Thoracic aorta (tissue), 2 donors: ENCODE data around the gene PCBP3. TPM values are rescaled to one million over a fixed set of nuclear protein-coding genes. Genes with fewer than 3 reads are reported as not detected.
"Not testable (repeated sequence)": the region's sequence is repeated elsewhere in the genome, so short reads cannot be mapped to it uniquely, and the experiment has no call there.

Source experiments
- ATAC-seq: fragments of 150-250 bp; one replicate; pipeline ENCODE4 v1.8.0; 2017; ENCODE audit warnings: low read depth; ENCODE audit not compliant: insufficient number of reproducible peaks, low FRiP score
- DNase-seq: peaks from one replicate; pipeline ENCODE4 v3.0.0-alpha.2; 2020; ENCODE audit warnings: low spot score
- H3K27ac ChIP-seq, 2 donors: fragments of 200-600 bp; sonication (generic); 1 replicate in 1 of 2; 2 replicates in 1 of 2; pipeline ENCODE4 v1.5.1; 2016; ENCODE audit warnings: mild to moderate bottlenecking in 2 of 2, moderate library complexity in 2 of 2
- H3K27me3 ChIP-seq: fragments of 200-600 bp; sonication (generic); replicated peaks from 2 replicates; pipeline ENCODE4 v1.6.0; 2016; ENCODE audit warnings: mild to moderate bottlenecking; ENCODE audit not compliant: insufficient read depth
- H3K36me3 ChIP-seq: fragments of 200-600 bp; sonication (generic); one replicate; pipeline ENCODE4 v1.5.1; 2016
- H3K4me1 ChIP-seq, 2 donors: fragments of 200-600 bp; sonication (generic); 1 replicate in 1 of 2; 2 replicates in 1 of 2; pipeline versions ENCODE4 v1.5.1 to v1.6.0; 2016; ENCODE audit warnings: low read depth in 2 of 2, mild to moderate bottlenecking in 1 of 2; ENCODE audit not compliant: control insufficient read depth in 1 of 2
- H3K4me3 ChIP-seq: fragments of 200-600 bp; sonication (generic); 2 replicates; pipeline ENCODE4 v1.5.1; 2016; ENCODE audit warnings: mild to moderate bottlenecking
- H3K9me3 ChIP-seq: fragments of 200-600 bp; sonication (generic); 2 replicates; pipeline ENCODE4 v1.5.1; 2016
- total RNA-seq, 2 donors: library from RNA; depleted of rRNA; stranded (reverse); fragments of >200 nt; gene quantifications; one replicate each; pipeline versions ENCODE4 v1.1.0 to v1.2.3, GENCODE V29; 2016
- TF ChIP-seq, protein P1 (sequence below): fragments of 200-600 bp; sonication (generic); IDR thresholded peaks from one replicate; pipeline ENCODE4 v1.5.1; 2019; ENCODE audit warnings: antibody characterized with exemption

Gene PCBP3
- total RNA-seq, 2 donors from 2014 or later, result 4.5 to 28.4 TPM

DNA sequence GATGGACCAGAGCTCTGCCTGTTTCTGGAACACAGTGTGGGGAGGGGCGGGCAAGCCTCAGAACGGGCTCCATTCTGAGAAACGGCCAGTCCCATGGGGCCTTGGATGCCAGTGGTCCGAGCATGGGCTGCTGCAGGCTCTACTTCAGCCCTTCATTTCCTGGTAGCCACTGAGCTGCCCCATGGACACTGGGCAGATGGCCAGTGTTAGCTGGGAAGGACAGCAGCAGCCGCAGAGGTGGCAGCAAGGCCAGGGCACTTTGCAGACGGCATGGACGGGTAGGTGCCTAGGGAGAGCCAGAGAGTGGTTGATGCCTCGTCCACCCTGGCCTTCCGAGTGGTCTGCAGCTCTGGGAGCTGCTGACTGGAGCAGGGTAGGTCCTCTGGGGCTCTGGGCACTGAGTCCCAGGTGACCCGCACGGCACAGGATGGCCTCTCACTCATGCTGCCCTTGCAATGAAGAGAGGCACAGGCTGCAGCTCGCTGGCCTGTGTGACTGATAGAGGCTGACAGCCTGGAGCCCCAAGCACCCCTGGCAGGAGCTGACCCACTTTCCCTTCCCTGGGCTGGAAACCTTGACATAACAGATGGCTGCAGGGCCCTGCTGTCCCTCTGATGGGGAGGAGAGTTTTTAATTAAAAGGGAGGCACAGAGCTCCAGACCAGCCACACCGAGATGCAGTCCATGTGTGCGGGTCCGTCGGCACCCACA is 250.4 kb downstream of the PCBP3 start:
- H3K27ac ChIP-seq, result no peak overlapping the region
- DNase-seq (no peak), ATAC-seq (no peak)
- no peak overlapping the region for H3K4me3 ChIP-seq
- no peaks in the 10 kb centered on the region for H3K9me3 ChIP-seq
- H3K27me3 ChIP-seq, result no peaks in the 10 kb centered on the region
- TF ChIP-seq, protein P1, sequence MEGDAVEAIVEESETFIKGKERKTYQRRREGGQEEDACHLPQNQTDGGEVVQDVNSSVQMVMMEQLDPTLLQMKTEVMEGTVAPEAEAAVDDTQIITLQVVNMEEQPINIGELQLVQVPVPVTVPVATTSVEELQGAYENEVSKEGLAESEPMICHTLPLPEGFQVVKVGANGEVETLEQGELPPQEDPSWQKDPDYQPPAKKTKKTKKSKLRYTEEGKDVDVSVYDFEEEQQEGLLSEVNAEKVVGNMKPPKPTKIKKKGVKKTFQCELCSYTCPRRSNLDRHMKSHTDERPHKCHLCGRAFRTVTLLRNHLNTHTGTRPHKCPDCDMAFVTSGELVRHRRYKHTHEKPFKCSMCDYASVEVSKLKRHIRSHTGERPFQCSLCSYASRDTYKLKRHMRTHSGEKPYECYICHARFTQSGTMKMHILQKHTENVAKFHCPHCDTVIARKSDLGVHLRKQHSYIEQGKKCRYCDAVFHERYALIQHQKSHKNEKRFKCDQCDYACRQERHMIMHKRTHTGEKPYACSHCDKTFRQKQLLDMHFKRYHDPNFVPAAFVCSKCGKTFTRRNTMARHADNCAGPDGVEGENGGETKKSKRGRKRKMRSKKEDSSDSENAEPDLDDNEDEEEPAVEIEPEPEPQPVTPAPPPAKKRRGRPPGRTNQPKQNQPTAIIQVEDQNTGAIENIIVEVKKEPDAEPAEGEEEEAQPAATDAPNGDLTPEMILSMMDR, result no peak
- H3K36me3 ChIP-seq, result no peaks in the 10 kb centered on the region
- peaks cover 4 to 17% of the 10 kb centered on the region in 2 donors for H3K4me1 ChIP-seq

DNA sequence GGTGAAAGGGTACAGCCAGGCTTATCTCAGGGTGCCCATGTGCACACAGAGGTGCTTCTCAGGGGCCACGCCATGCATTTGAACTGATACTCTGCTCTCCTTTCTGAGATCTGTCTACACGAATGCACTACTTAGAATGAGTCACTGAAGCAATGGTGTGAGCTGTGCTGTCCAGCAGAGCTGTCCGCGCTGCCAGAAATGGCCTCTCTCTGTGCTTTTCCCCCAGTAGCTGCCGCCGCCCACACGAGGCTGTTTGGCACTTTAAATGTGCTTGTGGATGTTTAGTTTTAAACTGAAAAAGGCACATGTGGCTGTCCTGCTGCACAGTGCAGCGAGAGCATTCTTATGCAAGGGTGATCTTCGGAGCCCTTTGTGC is 250.9 kb downstream of the PCBP3 start:
- no peak overlapping the region for H3K27ac ChIP-seq

DNA sequence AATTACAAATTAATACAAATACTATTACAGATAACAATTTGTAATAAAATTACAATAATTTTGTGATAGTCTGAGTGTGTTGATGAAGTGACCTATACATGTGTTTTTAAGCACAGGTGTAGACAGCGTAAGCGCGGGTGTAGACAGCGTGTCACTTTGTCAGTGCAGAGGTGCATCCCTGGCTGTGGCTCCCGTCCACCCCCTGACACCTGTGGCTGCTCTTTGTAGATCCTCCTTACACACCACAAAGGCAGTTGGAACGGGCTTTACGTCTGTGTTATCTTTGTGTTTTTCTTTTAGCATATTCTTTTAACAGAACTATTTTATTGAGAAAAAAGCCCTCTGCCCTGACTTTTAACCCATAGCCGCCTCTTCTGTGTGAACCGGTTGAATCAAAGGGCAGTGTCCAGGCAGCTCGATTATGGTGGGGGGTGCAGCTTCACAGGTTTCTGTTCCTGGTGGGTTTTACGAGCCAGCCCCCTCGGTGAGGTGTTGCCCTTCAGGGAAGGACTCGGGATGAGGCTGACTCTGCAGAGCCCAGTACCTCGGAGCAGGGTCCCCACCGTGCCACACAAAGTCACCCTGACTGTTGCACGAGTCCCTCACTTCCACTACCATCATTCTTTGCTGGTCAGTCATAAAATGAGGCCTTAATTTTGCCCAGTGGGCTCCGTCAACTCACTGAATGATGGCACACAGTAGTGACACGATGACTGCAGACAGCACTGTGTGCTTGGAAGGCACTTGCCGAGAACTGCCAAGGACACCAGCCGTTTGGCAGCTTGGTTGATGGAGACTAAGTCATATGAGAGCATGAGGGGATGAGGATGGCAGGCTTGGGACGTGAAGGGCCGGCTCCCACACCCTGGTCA is 251.6 kb downstream of the PCBP3 start:
- H3K27me3 ChIP-seq, result no peaks in the 10 kb centered on the region
- H3K27ac ChIP-seq, result no peak overlapping the region
- H3K4me1 ChIP-seq, result peaks cover 4 to 17% of the 10 kb centered on the region in 2 donors
- TF ChIP-seq, protein P1, result no peak
- DNase-seq, result no peak
- no peak for ATAC-seq
- no peaks in the 10 kb centered on the region for H3K36me3 ChIP-seq
- no peak overlapping the region for H3K4me3 ChIP-seq
- H3K9me3 ChIP-seq, result no peaks in the 10 kb centered on the region

More for the DNA sequence above, 250.9 kb downstream of the PCBP3 start:
- H3K9me3 ChIP-seq, result no peaks in the 10 kb centered on the region
- DNase-seq (no peak), ATAC-seq (no peak)
- no peaks in the 10 kb centered on the region for H3K27me3 ChIP-seq
- no peak overlapping the region for H3K4me3 ChIP-seq
- peaks cover 4 to 17% of the 10 kb centered on the region in 2 donors for H3K4me1 ChIP-seq
- TF ChIP-seq, protein P1, result no peak
- no peaks in the 10 kb centered on the region for H3K36me3 ChIP-seq

DNA sequence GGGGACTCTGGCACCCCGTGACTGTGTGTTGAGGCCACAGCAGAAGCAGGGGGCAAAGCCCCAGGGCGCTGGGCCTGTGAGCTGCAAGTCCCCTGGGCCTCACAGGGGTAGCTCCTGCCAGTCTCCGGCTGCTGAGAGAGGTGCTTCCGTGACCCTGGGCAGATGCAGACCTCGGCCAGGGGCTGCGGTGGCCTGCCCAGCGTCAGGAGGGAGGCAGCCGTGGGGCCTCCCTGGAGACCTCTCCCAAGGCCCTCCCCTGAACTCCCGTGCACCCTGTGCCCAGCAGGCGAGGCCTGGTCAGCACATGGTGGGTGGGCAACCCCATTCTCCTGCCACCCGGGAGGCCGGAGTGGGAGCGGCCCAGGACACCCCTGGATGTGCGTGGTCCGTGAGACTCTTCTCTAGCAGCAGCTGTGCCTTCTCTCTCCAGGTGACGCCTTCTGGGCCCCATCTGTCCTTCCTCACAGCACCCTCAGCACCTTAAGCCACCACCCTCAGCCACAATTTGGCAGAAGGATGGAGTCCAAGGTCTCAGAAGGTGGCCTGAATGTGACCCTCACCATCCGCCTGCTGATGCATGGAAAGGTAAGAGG is 252.3 kb downstream of the PCBP3 start:
- Histone ChIP-seq H3K27ac (no peak overlapping the region), H3K9me3 (no peaks in the 10 kb centered on the region), H3K36me3 (no peaks in the 10 kb centered on the region), H3K4me3 (no peak overlapping the region), H3K27me3 (no peaks in the 10 kb centered on the region), H3K4me1 (peaks cover 4 to 17% of the 10 kb centered on the region in 2 donors)
- no peak for DNase-seq
- no peak for ATAC-seq
- TF ChIP-seq, protein P1, result no peak

DNA sequence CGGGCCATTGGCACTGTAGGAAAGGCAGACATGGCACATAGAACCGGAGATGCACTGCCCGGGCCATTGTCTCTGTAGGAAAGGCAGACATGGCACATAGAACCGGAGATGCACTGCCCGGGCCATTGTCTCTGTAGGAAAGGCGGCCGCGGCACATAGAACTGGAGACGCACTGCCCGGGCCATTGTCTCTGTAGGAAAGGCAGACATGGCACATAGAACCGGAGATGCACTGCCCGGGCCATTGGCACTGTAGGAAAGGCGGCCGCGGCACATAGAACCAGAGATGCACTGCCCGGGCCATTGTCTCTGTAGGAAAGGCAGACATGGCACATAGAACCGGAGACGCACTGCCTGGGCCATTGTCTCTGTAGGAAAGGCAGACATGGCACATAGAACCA is 252.9 kb downstream of the PCBP3 start:
- ATAC-seq, H3K9me3 ChIP-seq, DNase-seq, H3K4me3 ChIP-seq, H3K36me3 ChIP-seq, H3K27ac ChIP-seq, H3K27me3 ChIP-seq: not testable (repeated sequence)
- H3K4me1 ChIP-seq, result peaks cover 4 to 17% of the 10 kb centered on the region in 2 donors
